Measurements from ENCODE around the gene GPC3. TPM values are rescaled to one million over a fixed set of nuclear protein-coding genes. Genes with fewer than 3 reads are reported as not detected.

Gene GPC3
- total RNA-seq, 2 experiments from 2014 or later: 0.25 to 0.59 TPM

DNA sequence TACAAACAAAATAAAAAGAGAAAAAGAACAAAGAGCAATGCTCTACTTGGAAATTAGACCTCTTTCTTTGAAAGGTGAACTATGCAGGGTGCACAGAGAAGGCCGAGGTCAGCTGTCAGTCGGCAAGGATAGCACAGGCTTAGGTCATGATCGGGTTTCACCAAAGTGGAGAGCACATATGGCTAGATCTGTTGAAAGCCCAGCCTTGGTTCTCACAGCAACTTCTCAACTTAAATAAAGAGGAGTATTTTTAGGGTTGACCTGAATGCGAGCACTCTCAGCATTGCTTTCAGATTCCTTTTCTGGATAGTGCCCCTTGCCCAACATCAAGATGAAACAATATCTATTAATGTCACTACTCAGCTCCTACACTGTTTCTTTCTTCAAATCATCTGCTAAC, 447.2 kb downstream of the GPC3 start:
- CTCF ChIA-PET: no interaction called here
- no peaks in the 10 kb centered on the region for H3K9me3 ChIP-seq (ENCODE audit: control insufficient read depth in 1 of 2, insufficient read depth in 1 of 2, low read length in 2 of 2)
- H3K4me1 Mint-ChIP-seq (ENCODE audit: low read depth): no peaks in the 10 kb centered on the region
- no peaks in the 10 kb centered on the region for H3K4me1 ChIP-seq (ENCODE audit: insufficient read depth, low read length)
- no peaks in the 10 kb centered on the region for H3K36me3 ChIP-seq (ENCODE audit: insufficient read depth, low read length)
- no peaks in the 10 kb centered on the region for H3K27me3 Mint-ChIP-seq
- no peak overlapping the region for H3K4me3 Mint-ChIP-seq
- POLR2A ChIA-PET: no interaction called here
- TF ChIP-seq, protein P1, sequence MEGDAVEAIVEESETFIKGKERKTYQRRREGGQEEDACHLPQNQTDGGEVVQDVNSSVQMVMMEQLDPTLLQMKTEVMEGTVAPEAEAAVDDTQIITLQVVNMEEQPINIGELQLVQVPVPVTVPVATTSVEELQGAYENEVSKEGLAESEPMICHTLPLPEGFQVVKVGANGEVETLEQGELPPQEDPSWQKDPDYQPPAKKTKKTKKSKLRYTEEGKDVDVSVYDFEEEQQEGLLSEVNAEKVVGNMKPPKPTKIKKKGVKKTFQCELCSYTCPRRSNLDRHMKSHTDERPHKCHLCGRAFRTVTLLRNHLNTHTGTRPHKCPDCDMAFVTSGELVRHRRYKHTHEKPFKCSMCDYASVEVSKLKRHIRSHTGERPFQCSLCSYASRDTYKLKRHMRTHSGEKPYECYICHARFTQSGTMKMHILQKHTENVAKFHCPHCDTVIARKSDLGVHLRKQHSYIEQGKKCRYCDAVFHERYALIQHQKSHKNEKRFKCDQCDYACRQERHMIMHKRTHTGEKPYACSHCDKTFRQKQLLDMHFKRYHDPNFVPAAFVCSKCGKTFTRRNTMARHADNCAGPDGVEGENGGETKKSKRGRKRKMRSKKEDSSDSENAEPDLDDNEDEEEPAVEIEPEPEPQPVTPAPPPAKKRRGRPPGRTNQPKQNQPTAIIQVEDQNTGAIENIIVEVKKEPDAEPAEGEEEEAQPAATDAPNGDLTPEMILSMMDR (IDR thresholded peaks at IDR 0.05): no peak
- no peaks in the 10 kb centered on the region for H3K36me3 Mint-ChIP-seq (ENCODE audit: low read depth)
- H3K4me3 ChIP-seq (ENCODE audit: low read length): no peak overlapping the region
- no peak overlapping the region for H3K27ac Mint-ChIP-seq
- H3K27me3 ChIP-seq (ENCODE audit: control insufficient read depth in 1 of 2, insufficient read depth in 2 of 2, low read length in 2 of 2): no peaks in the 10 kb centered on the region
- no peak for DNase-seq
- ATAC-seq (ENCODE audit: poor library complexity): no peak
- H3K9me3 Mint-ChIP-seq: no peaks in the 10 kb centered on the region
- H3K27ac ChIP-seq (ENCODE audit: low read depth in 1 of 2, low read length in 2 of 2): no peak overlapping the region
- intact Hi-C loops (cut with DNase I, micrococcal nuclease): no loop called here

DNA sequence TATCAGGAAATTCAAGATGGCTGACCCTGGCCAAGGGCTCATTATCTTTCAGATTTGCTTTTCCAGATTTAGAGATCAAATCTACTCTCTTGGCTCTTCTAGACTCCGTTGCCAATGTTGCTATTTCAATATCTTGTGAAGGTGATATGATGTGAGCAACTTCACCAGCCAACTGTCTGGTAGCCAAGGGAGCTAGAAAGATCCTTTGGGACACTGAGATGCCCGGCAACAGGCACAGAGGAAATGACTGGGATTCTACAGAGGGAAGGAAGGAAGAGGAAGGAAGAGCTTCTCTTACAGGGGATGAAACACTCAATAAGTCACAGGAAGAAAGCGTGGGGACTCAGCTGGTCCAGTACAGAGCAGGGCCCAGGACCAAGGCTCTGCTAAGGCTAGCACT, 448.3 kb downstream of the GPC3 start:
- intact Hi-C loops (cut with DNase I, micrococcal nuclease): no loop called here
- no peaks in the 10 kb centered on the region for H3K27me3 Mint-ChIP-seq

DNA sequence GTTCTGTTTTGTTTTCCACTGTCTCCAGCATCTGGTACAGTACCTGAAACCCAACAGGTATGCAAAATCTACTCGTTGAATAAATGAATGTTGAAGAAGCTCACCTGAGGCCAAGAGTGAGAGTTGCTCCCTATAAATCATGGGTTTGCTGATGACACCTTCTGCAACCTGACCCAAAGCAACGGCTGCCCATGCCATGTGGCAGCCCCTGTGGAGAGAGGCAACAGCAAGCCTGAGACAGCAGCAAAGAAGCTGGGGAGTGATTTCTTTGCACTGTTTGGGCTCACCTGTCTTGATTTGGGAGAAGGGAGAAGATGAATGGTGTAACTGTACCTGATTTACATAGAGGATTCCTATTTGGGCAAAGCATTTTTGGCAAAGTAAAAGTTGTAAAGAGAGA, 450.3 kb downstream of the GPC3 start:
- POLR2A ChIA-PET: no interaction called here
- no peaks in the 10 kb centered on the region for H3K36me3 Mint-ChIP-seq (ENCODE audit: low read depth)
- DNase-seq: no peak
- H3K36me3 ChIP-seq (ENCODE audit: insufficient read depth, low read length): no peaks in the 10 kb centered on the region
- no peak for ATAC-seq (ENCODE audit: poor library complexity)
- H3K27ac ChIP-seq (ENCODE audit: low read depth in 1 of 2, low read length in 2 of 2): no peak overlapping the region
- H3K4me3 Mint-ChIP-seq: no peak overlapping the region
- H3K4me1 Mint-ChIP-seq (ENCODE audit: low read depth): no peaks in the 10 kb centered on the region
- intact Hi-C loops (cut with DNase I, micrococcal nuclease): no loop called here
- CTCF ChIA-PET: no interaction called here
- no peak overlapping the region for H3K4me3 ChIP-seq (ENCODE audit: low read length)
- no peaks in the 10 kb centered on the region for H3K9me3 Mint-ChIP-seq
- TF ChIP-seq, protein P1 (IDR thresholded peaks at IDR 0.05): no peak
- H3K27ac Mint-ChIP-seq: no peak overlapping the region
- H3K9me3 ChIP-seq (ENCODE audit: control insufficient read depth in 1 of 2, insufficient read depth in 1 of 2, low read length in 2 of 2): no peaks in the 10 kb centered on the region
- H3K27me3 Mint-ChIP-seq: no peaks in the 10 kb centered on the region
- no peaks in the 10 kb centered on the region for H3K27me3 ChIP-seq (ENCODE audit: control insufficient read depth in 1 of 2, insufficient read depth in 2 of 2, low read length in 2 of 2)
- H3K4me1 ChIP-seq (ENCODE audit: insufficient read depth, low read length): no peaks in the 10 kb centered on the region

More for the DNA sequence above, 448.3 kb downstream of the GPC3 start:
- Histone ChIP-seq H3K27me3 (ENCODE audit: control insufficient read depth in 1 of 2, insufficient read depth in 2 of 2, low read length in 2 of 2) (no peaks in the 10 kb centered on the region), H3K4me1 (ENCODE audit: insufficient read depth, low read length) (no peaks in the 10 kb centered on the region), H3K9me3 (ENCODE audit: control insufficient read depth in 1 of 2, insufficient read depth in 1 of 2, low read length in 2 of 2) (no peaks in the 10 kb centered on the region), H3K27ac (ENCODE audit: low read depth in 1 of 2, low read length in 2 of 2) (no peak overlapping the region), H3K4me3 (ENCODE audit: low read length) (no peak overlapping the region), H3K36me3 (ENCODE audit: insufficient read depth, low read length) (no peaks in the 10 kb centered on the region)
- ATAC-seq (ENCODE audit: poor library complexity): no peak
- TF ChIP-seq, protein P1 (IDR thresholded peaks at IDR 0.05): no peak
- Mint-ChIP-seq H3K27ac (no peak overlapping the region), H3K36me3 (ENCODE audit: low read depth) (no peaks in the 10 kb centered on the region), H3K4me3 (no peak overlapping the region), H3K9me3 (no peaks in the 10 kb centered on the region), H3K4me1 (ENCODE audit: low read depth) (no peaks in the 10 kb centered on the region)
- POLR2A ChIA-PET: no interaction called here
- DNase-seq: no peak
- CTCF ChIA-PET: no interaction called here

All from CD4-positive, alpha-beta T cell (primary cell).